ENCODE results near the gene CEACAM20. TPM values are rescaled to one million over a fixed set of nuclear protein-coding genes. Genes with fewer than 3 reads are reported as not detected.

Gene CEACAM20
- total RNA-seq, 1 experiment from 2014 or later: not detected

- POLR2A ChIA-PET: no interaction called here
- no peaks in the 10 kb centered on the region for H3K36me3 ChIP-seq (ENCODE audit: control insufficient read depth in 1 of 2, insufficient read depth in 2 of 2, low read length in 2 of 2)
- intact Hi-C loops (cut with micrococcal nuclease): loop anchor here (5.0 kb wide), 1 partner anchor 270 kb away; no protein-coding TSS in a partner anchor
These were observed 43.1 kb upstream of the CEACAM20 start for GRCh38 chr19:44572581-44572900.

More at GRCh38 chr19:44572581-44572900, 43.1 kb upstream of the CEACAM20 start:
- no peaks in the 10 kb centered on the region for H3K27me3 ChIP-seq (ENCODE audit: insufficient read depth, low read length)
- ChIA-PET CTCF (no interaction called here), RAD21 (ENCODE audit: low non-redundant PET in 1 of 2, low total read pairs in 2 of 2, uncharacterized antibody in 2 of 2, unreplicated experiment in 2 of 2) (no interaction called here)
- no peak overlapping the region for H3K4me3 ChIP-seq (replicated peaks in 1 of 2; ENCODE audit: low read depth in 1 of 2, low read length in 2 of 2)
- no peak for TF ChIP-seq JUND (IDR thresholded peaks at IDR 0.05)
- TF ChIP-seq POLR2AphosphoS5 (IDR thresholded peaks at IDR 0.05; ENCODE audit: low read depth, low read length): no peak
- no peak for TF ChIP-seq CTCF (IDR thresholded peaks at IDR 0.05 in 2 of 3, conservative IDR thresholded peaks at IDR 0.05 in 1 of 3; ENCODE audit: borderline replicate concordance in 1 of 3, insufficient read depth in 1 of 3, low read depth in 2 of 3, low read length in 2 of 3)
- no peak for TF ChIP-seq EZH2phosphoT487 (IDR thresholded peaks at IDR 0.05; ENCODE audit: borderline replicate concordance)
- no peak for TF ChIP-seq ELF1 (IDR thresholded peaks at IDR 0.05; ENCODE audit: borderline replicate concordance, low read depth)
- TF ChIP-seq EZH2 (IDR thresholded peaks at IDR 0.05): no peak
- TF ChIP-seq CBX3 (IDR thresholded peaks at IDR 0.05; ENCODE audit: low read depth): no peak
- no peak for TF ChIP-seq MAX (IDR thresholded peaks at IDR 0.05)
- no peak for TF ChIP-seq ZNF274 (IDR thresholded peaks at IDR 0.05; ENCODE audit: low read depth, low read length)
- TF ChIP-seq RAD21 (IDR thresholded peaks at IDR 0.05; ENCODE audit: low read depth): no peak
- no peak for TF ChIP-seq POLR2A (IDR thresholded peaks at IDR 0.05; ENCODE audit: borderline replicate concordance, extremely low read depth, insufficient read depth, insufficient read length)
- TF ChIP-seq REST (IDR thresholded peaks at IDR 0.05; ENCODE audit: low read depth): no peak
- TF ChIP-seq SRF (IDR thresholded peaks at IDR 0.05; ENCODE audit: low read depth): no peak
- no peak for TF ChIP-seq SP1 (IDR thresholded peaks at IDR 0.05; ENCODE audit: low read depth)
- TF ChIP-seq FOSL1 (IDR thresholded peaks at IDR 0.05; ENCODE audit: low read depth): no peak
- no peak for TF ChIP-seq YY1 (IDR thresholded peaks at IDR 0.05; ENCODE audit: extremely low read depth, insufficient replicate concordance, low read depth, low read length)
- TF ChIP-seq CEBPB (IDR thresholded peaks at IDR 0.05; ENCODE audit: low read depth): no peak
- TF ChIP-seq ZBTB33 (IDR thresholded peaks at IDR 0.05; ENCODE audit: extremely low read depth, insufficient replicate concordance, low read length): no peak
- TF ChIP-seq ZFX (IDR thresholded peaks at IDR 0.05): no peak
- TF ChIP-seq EGR1 (IDR thresholded peaks at IDR 0.05; ENCODE audit: low read depth): no peak
- DNase-seq (ENCODE audit: low read depth, low spot score): no peak
- no peaks in the 10 kb centered on the region for H3K9me2 ChIP-seq (ENCODE audit: insufficient read depth)
- H3K27ac ChIP-seq (ENCODE audit: low read depth, low read length): no peak overlapping the region
- H3K9ac ChIP-seq (ENCODE audit: low read length): no peak overlapping the region
- no TSS peak for BruUV-seq (replicated peaks)
- no peak overlapping the region for H3K4me2 ChIP-seq (ENCODE audit: low read length)
- H3K9me3 ChIP-seq (ENCODE audit: control insufficient read depth in 1 of 2, insufficient read depth in 1 of 2, low read depth in 1 of 2, low read length in 2 of 2): no peaks in the 10 kb centered on the region
- no peak overlapping the region for H2AFZ ChIP-seq (ENCODE audit: low read depth, low read length, poor library complexity, severe bottlenecking)
- ATAC-seq: no peak
- H3K79me2 ChIP-seq (ENCODE audit: insufficient read depth, low read length): no peaks in the 10 kb centered on the region
- peaks cover 0 to 3% of the 10 kb centered on the region in 2 experiments; a peak in 1 of 4 replicates for H3K4me1 ChIP-seq (ENCODE audit: control insufficient read depth in 1 of 2, insufficient read depth in 2 of 2, low read length in 2 of 2)
- H4K20me1 ChIP-seq (ENCODE audit: insufficient read depth): no peaks in the 10 kb centered on the region
